ENCODE results near the gene GP5. TPM values are rescaled to one million over a fixed set of nuclear protein-coding genes. Genes with fewer than 3 reads are reported as not detected.

Gene GP5
- total RNA-seq, 2 donors from 2014 or later = 0.08 TPM; not detected in 1

DNA sequence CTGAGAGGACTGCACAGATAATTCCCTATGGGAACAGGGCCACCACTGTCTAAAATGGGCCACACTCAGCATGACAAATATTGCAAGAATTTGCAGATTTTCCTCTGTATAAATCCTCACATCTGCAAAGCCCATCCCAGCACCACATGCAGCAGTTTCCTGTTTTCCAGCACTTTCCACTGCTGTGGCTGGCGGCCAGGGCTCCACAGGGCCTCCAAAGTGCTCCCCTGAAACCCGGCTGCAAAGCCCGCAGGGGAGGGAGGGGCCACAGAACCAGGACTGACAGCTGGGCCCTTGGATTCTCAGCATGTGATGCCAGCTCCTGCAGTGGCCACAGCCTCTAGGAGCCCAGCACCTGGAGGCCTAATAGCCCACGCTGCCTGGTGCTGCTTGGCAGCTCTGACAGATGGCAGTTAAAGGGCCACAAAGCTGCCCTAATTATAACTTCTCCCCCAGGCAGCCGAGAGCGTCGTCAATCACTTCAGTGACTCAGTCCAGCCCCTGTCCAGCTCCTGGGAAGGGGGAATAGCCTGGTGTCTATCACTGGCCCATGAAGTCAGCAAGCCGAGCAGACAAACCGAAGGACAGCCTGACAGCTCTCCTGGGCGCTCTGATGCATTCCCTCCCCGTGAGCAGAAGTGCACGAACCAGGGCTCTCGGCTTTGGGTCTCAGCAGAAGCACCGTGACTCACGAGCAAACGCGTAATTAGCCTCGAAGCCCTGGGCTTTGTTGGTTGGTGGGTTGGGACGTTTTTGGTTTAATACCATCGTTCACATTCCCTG is 34.2 kb downstream of the GP5 start:
- H3K4me1 ChIP-seq = peaks cover 0 to 28% of the 10 kb centered on the region in 2 donors
- no peaks in the 10 kb centered on the region for H3K36me3 ChIP-seq
- H3K4me3 ChIP-seq = no peak overlapping the region
- no peak for TF ChIP-seq CTCF (IDR thresholded peaks at IDR 0.05)
- no peak overlapping the region for H3K27ac ChIP-seq
- no peaks in the 10 kb centered on the region for H3K27me3 ChIP-seq
- H3K9me3 ChIP-seq = no peaks in the 10 kb centered on the region
- no peak for DNase-seq (ENCODE audit: low spot score)

GRCh38 chr3:194364314-194364651 is 34.8 kb downstream of the GP5 start:
- Histone ChIP-seq H3K27ac (no peak overlapping the region), H3K9me3 (no peaks in the 10 kb centered on the region), H3K4me1 (peaks cover 0 to 23% of the 10 kb centered on the region in 2 donors), H3K36me3 (no peaks in the 10 kb centered on the region), H3K4me3 (no peak overlapping the region), H3K27me3 (no peaks in the 10 kb centered on the region)
- TF ChIP-seq CTCF (IDR thresholded peaks at IDR 0.05) = no peak
- no peak for DNase-seq (ENCODE audit: low spot score)

GRCh38 chr3:194360568-194360967 is 38.5 kb downstream of the GP5 start:
- no peak overlapping the region for H3K27ac ChIP-seq
- peaks cover 0 to 10% of the 10 kb centered on the region in 2 donors for H3K4me1 ChIP-seq
- no peak for TF ChIP-seq CTCF (IDR thresholded peaks at IDR 0.05)
- no peak overlapping the region for H3K4me3 ChIP-seq
- no peaks in the 10 kb centered on the region for H3K9me3 ChIP-seq
- H3K36me3 ChIP-seq = no peaks in the 10 kb centered on the region
- H3K27me3 ChIP-seq = no peaks in the 10 kb centered on the region
- no peak for DNase-seq (ENCODE audit: low spot score)

- Histone ChIP-seq H3K4me1 (no peaks in the 10 kb centered on the region), H3K27me3 (no peaks in the 10 kb centered on the region), H3K36me3 (no peaks in the 10 kb centered on the region), H3K9me3 (no peaks in the 10 kb centered on the region), H3K4me3 (no peak overlapping the region), H3K27ac (no peak overlapping the region)
- DNase-seq (ENCODE audit: low spot score) = no peak
- TF ChIP-seq CTCF (IDR thresholded peaks at IDR 0.05) = no peak
Observed at GRCh38 chr3:194357681-194358080, 41.4 kb downstream of the GP5 start.

DNA sequence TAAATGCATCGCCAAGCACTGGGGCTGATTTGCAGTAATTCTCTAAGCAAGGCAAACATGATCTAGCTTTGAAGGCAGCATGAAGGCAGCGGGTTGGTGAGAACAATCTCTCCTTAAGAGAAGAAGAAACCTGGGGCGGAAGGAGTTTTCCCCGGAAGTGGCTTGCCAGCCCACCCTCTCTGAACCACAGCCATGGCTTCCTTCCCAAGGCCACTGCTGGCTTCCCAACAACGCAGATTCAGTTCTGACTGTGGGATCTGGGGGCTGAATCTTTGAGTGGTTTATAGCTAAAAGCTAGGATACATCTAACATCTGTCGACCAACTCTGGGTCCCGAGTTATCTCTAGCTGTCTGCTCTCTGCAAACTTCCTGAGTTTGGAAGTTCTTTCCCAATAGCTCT is 43.7 kb downstream of the GP5 start:
- TF ChIP-seq CTCF (IDR thresholded peaks at IDR 0.05) = no peak
- Histone ChIP-seq H3K9me3 (no peaks in the 10 kb centered on the region), H3K27ac (no peak overlapping the region), H3K4me3 (no peak overlapping the region), H3K4me1 (no peaks in the 10 kb centered on the region), H3K27me3 (no peaks in the 10 kb centered on the region), H3K36me3 (no peaks in the 10 kb centered on the region)
- no peak for DNase-seq (ENCODE audit: low spot score)

GRCh38 chr3:194354315-194354714 is 44.8 kb downstream of the GP5 start:
- Histone ChIP-seq H3K9me3 (no peaks in the 10 kb centered on the region), H3K27ac (no peak overlapping the region), H3K4me1 (no peaks in the 10 kb centered on the region), H3K4me3 (no peak overlapping the region), H3K27me3 (no peaks in the 10 kb centered on the region), H3K36me3 (no peaks in the 10 kb centered on the region)
- no peak for DNase-seq (ENCODE audit: low spot score)
- TF ChIP-seq CTCF (IDR thresholded peaks at IDR 0.05) = no peak

Measured in right atrium auricular region (tissue), 2 donors.